SKM-1 (cell line): ENCODE data around the gene CYB5RL.
"Not testable (repeated sequence)": the region's sequence is repeated elsewhere in the genome, so short reads cannot be mapped to it uniquely, and the experiment has no call there.

ENCODE experiments used
- DNase-seq: peaks from one replicate; lab custom pipeline; 2025; ENCODE audit not compliant: unreplicated experiment; lab: John Stamatoyannopoulos, UW

The CYB5RL gene

DNA sequence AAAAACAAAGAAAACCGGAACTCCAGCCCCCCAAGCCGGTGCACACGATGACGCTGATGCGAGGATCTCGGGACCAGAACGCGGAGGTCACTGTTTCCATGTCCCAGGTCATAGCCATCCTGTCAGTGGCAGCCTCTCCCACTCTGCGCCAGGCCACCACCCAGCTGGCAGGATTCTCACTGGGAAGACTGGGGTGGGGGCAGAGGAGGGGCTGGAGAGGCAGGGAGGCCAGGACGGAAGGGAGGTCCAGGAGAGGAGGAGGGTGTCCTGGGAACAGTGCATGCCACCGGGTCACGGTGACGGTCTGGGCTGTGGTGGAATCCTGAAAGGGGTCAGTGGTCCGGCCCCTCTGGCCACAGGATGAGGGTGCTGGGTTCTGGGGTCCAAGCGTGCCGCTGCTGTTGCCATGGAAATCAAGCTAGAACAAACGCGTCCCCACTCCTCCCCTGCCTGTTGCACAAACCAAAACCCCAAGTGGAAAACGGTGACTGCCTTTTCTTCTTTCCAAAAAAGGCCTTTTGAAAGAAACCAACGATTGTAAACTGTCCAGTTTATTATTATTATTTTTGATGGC is 26.2 kb upstream of the CYB5RL start:
- DNase-seq, result no peak

DNA sequence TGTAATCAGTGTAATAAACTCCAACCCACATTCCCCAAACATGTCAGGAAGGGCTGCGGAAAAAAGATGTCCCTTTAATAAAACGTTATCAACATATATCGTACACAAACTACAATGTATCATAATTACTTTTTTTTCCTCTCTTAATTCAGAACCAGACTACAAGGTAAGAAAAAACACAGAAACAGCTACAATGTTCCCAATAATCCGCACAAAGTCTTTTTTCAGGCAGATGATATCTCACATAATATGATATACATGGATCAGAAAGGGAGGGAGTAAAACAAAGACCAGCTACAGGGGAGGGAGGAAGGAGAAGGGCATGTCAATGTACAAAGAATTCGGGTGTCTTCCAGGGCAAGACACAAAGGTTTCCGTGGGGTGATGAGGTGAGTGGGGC is 25.5 kb upstream of the CYB5RL start:
- DNase-seq, result no peak

DNA sequence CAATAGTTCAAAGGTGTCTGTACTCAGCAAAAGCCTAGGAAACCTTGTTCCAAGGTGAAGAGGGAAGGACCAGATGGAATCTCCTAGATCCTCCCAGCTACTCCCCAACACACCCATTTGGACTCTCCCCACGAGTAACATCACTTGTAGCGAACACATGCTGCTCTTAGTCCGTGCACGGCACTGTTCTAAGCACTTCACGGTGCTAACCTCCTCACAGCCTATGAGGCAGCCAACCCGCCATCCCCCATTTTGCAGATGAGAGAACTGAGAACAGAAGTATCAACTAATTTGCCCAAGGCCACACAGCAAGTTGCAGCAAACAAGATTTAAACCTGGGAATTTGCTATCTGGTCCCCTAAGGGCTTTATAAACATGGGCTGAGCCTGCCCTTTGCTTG is 24.4 kb upstream of the CYB5RL start:
- no peak for DNase-seq

GRCh38 chr1:54223441-54224202 is 23.8 kb upstream of the CYB5RL start:
- no peak for DNase-seq

GRCh38 chr1:54222711-54223110 is 22.9 kb upstream of the CYB5RL start:
- no peak for DNase-seq

- no peak for DNase-seq
These were observed 22.1 kb upstream of the CYB5RL start for GRCh38 chr1:54221867-54222484.

- DNase-seq, result no peak
These were observed 21.4 kb upstream of the CYB5RL start for GRCh38 chr1:54221113-54221834.

DNA sequence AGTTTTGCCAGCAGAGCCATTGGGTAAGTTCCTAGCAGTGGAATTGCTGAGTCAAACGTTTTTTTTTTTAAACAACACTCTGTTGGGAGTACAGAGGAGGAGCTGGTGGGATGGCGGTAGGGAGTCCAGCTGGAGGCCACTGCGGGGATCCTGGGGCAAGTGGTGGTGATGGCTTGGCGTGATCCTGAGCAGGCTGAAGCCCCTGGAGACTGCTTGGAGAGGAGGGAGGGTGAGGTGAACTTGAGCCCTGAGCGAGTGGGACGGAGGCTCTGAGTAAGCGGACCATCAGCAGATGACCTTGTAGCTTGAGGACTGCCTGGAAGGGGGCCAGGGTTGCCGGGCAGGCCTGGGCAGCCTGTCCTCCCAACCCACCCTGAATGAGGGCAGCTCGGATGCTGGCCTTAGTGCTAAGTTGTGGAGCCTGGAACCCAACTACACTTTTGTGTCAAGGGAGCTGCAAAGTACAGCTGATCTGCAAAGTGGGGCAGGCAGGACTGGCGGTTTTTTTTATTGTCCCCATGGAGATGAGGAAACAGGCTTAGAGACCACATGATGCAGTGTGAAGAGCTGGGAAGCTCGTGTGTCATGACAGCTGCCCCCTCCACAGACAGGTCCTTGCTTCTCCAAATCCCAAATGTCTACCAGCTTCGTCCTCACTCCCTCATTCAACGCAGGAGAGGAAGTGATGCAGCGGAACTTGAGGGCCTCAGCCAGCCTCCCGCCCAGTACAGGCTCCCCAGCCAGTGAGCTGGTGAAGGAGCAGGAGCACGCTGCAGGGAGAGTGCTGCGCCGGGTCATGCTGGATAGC is 20.4 kb upstream of the CYB5RL start:
- no peak for DNase-seq

DNA sequence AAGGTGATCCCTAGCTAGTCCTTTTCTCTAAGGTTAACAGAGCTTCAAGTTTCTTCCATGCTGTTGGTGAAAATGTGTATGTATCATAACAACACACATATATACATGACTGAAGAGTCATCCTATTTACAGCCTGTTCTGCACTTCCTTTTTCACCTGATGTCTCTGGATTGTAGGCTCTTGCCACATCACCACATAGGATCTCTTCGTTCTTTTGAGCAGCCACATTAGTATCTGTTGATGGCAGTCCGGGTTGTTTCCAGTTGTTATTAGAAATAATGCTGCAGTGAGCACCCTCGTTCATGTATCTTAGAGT is 19.8 kb upstream of the CYB5RL start:
- DNase-seq, result no peak

- no peak for DNase-seq
These were observed 19.3 kb upstream of the CYB5RL start for GRCh38 chr1:54218883-54219687.

- no peak for DNase-seq
These were observed 15.7 kb upstream of the CYB5RL start for GRCh38 chr1:54215523-54215922.

DNA sequence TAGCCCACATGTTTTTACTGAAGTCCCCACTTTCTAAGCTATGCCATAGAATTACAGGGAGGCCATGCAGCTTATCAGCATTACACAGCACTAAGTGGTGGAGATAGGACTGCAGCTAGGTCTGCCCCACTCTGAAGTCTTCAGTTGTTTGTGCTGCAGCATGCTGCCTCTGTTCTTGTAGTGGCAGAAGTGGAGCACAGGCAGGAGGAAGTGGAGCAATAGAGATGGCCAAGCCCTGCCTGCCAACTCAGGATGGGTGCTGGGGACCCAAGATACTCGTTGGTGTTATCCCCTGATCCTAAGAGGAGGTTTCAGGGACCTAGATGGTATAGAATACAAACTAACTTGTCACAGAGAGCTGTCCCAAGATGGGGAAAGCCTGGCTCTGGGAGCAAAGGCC is 13.0 kb upstream of the CYB5RL start:
- DNase-seq, result no peak

GRCh38 chr1:54207896-54208295 is 8.1 kb upstream of the CYB5RL start:
- DNase-seq, result not testable (repeated sequence)

DNA sequence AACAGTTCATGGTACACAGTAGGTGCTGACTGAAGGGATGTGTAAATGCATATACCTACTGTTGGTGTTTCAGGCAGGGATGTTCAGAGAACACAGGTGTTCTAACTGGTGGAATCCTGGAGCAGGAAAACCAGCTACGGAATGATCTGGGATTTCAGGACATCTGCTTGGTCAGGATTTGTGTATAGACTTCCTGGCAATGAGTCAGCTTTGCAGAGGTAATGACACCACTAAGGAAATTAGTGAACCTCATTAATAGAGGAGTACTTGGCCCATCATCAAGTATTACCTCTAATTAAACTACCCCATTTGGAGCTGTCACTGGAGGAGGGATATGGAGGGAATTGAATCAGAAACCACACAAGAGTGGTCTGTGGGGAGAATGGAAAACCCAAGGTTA is 7.5 kb upstream of the CYB5RL start:
- no peak for DNase-seq

- no peak for DNase-seq
These were observed 4.4 kb upstream of the CYB5RL start for GRCh38 chr1:54204199-54204598.

DNA sequence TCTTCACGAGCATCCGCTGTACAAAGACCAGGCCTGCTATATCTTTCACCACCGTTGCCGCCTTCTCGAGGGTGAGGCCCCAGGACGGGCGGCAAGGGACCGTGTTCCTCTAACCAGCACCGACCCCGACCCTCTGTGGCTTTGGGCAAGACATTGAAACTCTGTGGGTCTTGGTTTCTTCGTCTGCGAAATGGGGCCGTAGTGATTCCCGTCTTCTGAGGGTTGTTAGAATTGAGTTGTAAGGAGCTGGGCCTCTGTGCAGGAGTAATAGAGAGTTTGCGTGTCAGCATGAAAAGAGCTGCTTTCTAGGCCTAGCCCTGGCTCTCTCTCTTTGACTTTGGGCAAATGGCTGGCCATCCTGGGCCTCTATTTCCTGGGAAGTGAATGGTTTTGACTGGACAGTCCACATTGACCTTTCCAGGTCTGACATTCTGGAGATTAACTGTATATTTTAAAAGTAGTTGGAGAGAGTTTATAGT is 728 bp upstream of the CYB5RL start:
- DNase-seq, result no peak

DNA sequence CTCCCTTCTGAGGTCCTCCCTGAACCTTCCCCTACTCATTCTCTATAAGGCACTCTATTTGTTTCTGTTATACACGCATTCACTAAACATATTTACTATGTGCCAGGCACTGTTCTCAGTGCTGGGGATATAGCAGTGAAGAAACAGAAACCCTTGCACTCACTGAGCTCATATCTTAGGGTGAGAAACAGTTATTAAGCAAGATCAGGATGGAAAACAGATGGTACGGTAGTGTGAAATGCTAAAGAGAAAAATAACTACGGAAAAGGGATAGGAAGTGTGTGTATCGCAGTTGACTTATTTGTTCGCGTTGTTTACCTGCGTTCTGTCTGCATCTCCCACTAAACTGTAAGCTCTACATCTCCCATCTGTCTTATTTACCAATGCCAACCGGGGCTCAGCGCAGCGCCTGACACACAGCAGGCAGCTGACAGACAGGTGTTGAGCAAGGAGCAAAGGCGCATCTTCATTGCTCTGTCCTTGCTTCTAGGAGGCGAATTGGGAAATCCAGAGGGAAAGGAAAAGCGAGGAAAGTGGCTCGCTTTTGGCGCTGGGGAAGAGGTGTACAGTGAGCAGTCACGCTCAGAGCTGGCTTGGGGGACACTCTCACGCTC is 572 bp downstream of the CYB5RL start:
- no peak for DNase-seq

GRCh38 chr1:54193453-54193852 is 6.4 kb downstream of the CYB5RL start:
- DNase-seq, result no peak

DNA sequence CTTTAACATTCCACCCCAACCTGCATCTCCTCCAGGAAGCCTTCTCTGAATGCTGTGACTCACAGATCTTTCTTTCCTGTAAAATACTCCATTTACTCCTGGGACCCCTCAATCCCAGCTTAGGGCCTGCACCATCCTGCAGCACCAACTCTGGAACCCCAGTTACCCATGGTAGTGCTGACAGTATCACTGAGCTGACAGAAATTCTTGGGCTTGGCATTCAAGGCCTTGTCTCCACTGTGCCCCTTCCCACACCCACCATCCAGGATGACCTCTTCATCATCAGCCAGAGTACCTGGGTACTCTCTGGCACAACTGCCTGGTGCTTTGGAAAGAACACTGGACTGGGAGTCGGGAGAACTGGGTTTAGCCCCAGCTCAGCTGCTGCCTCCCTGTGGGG is 8.3 kb downstream of the CYB5RL start:
- DNase-seq, result no peak

DNA sequence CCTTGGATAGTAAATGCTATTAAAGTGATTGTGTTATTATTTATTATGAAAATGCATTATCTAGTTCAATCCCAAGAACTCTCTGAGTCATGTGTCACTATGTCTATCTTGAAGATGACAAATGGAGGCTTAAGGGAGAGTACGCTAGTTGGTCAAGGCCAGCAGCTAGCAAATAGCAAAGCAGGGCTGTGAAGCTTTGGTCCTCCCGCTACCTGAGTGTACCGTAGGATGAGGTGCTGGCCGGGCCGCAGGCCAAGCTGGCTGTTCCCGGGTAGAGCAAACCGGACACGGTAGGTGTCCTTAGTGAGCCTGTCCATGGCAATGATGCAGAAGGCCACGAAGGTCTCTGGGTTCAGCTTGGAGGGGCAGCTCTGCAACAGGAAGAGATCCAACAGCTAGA is 9.3 kb downstream of the CYB5RL start:
- no peak for DNase-seq
